HepG2 (cell line): ENCODE results near the gene COBLL1. TPM values are rescaled to one million over a fixed set of nuclear protein-coding genes. Genes with fewer than 3 reads are reported as not detected.

ENCODE experiments used
- FOXP4 ChIP-seq: sonication (generic); formaldehyde crosslinking; IDR thresholded peaks from 2 replicates; pipeline ENCODE4 v1.4.0; 2020; ENCODE audit warnings: missing genetic modification reagents
- KDM5B ChIP-seq: sonication (generic); formaldehyde crosslinking; IDR thresholded peaks from 2 replicates; pipeline ENCODE4 v1.4.0; 2020; ENCODE audit warnings: missing genetic modification reagents, mild to moderate bottlenecking, borderline replicate concordance
- NBN ChIP-seq: fragments of 450-650 bp; conservative IDR thresholded peaks from 2 replicates; pipeline ENCODE4 v1.6.1; 2017
- THAP9 ChIP-seq: sonication (generic); formaldehyde crosslinking; IDR thresholded peaks from 2 replicates; pipeline ENCODE4; 2020; ENCODE audit warnings: missing genetic modification reagents, mild to moderate bottlenecking, borderline replicate concordance
- ZEB1 ChIP-seq: IDR thresholded peaks from 2 replicates; pipeline ENCODE4 v1.6.1; 2012; ENCODE audit warnings: mild to moderate bottlenecking, low read depth, inconsistent platforms; ENCODE audit not compliant: insufficient replicate concordance
- ZMYM3 ChIP-seq: sonication (generic); formaldehyde crosslinking; IDR thresholded peaks from 2 replicates; pipeline ENCODE4 v1.5.1; 2020; ENCODE audit warnings: mild to moderate bottlenecking, missing genetic modification reagents
- ZNF180 ChIP-seq: sonication (generic); formaldehyde crosslinking; IDR thresholded peaks from 2 replicates; pipeline ENCODE4 v1.4.0; 2020; ENCODE audit warnings: low read depth, missing genetic modification reagents, borderline replicate concordance
- ZNF235 ChIP-seq: sonication (generic); formaldehyde crosslinking; IDR thresholded peaks from 2 replicates; pipeline ENCODE4 v1.8.1; 2023; ENCODE audit warnings: mild to moderate bottlenecking, missing genetic modification reagents, borderline replicate concordance
- ZNF263 ChIP-seq: sonication (generic); formaldehyde crosslinking; IDR thresholded peaks from 2 replicates; pipeline ENCODE4 v1.4.0; 2020; ENCODE audit warnings: missing genetic modification reagents
- ZNF292 ChIP-seq: sonication (generic); formaldehyde crosslinking; IDR thresholded peaks from 2 replicates; pipeline ENCODE4 v1.8.1; 2022; ENCODE audit warnings: mild to moderate bottlenecking, low read depth, missing genetic modification reagents, borderline replicate concordance
- ZNF644 ChIP-seq: IDR thresholded peaks from 2 replicates; pipeline ENCODE4 v1.6.1; 2016; ENCODE audit warnings: low read depth
- ZNF652 ChIP-seq: IDR thresholded peaks from 2 replicates; pipeline ENCODE4 v1.6.1; 2016; ENCODE audit warnings: low read depth, borderline replicate concordance
- polyA plus RNA-seq, 8 experiments: library from polyadenylated mRNA; depleted of rRNA in 3 of 8; stranded (reverse) in 7 of 8; unstranded in 1 of 8; fragments of >200 nt; fragmentation: Illumina TruSeq in 4 of 8; extraction: Trizol in 4 of 8; gene quantifications; 2 replicates each; pipeline versions ENCODE4 v1.2.1 to v1.2.3, GENCODE V29; 2011 to 2016; ENCODE audit warnings: low read depth in 4 of 8, missing spikeins in 1 of 8, mixed read lengths in 1 of 8; ENCODE audit not compliant: insufficient read depth in 1 of 8
- total RNA-seq, 5 experiments: library from RNA; depleted of rRNA; stranded (reverse); fragments of >200 nt; fragmentation: Illumina TruSeq; extraction: Trizol; gene quantifications; 2 replicates each; pipeline ENCODE4 v1.2.3, GENCODE V29; 2016; ENCODE audit warnings: low read depth in 1 of 5
- TF ChIP-seq, protein P1 (sequence below): sonication (generic); formaldehyde crosslinking; conservative IDR thresholded peaks from 2 replicates; pipeline ENCODE4 v1.4.0; 2020; ENCODE audit warnings: missing genetic modification reagents
- TF ChIP-seq, protein P2 (sequence below): sonication (generic); formaldehyde crosslinking; IDR thresholded peaks from 2 replicates; pipeline ENCODE4 v1.5.1; 2020; ENCODE audit warnings: mild to moderate bottlenecking, missing genetic modification reagents, moderate library complexity
- TF ChIP-seq, protein P3 (sequence below), 2 experiments: fragments of 450-650 bp in 1 of 2; sonication (generic) in 1 of 2; formaldehyde crosslinking; IDR thresholded peaks; 2 replicates each; pipeline versions ENCODE4 v1.5.0 to v1.8.0; 2020 to 2022; ENCODE audit warnings: mild to moderate bottlenecking in 1 of 2, missing genetic modification reagents in 1 of 2

COBLL1 gene
- total and polyA plus RNA-seq, 2 of the 13 experiments (the other 11 are each of a cell fraction or from before 2014, with no cell fraction given) = 32.6 to 86.8 TPM

DNA sequence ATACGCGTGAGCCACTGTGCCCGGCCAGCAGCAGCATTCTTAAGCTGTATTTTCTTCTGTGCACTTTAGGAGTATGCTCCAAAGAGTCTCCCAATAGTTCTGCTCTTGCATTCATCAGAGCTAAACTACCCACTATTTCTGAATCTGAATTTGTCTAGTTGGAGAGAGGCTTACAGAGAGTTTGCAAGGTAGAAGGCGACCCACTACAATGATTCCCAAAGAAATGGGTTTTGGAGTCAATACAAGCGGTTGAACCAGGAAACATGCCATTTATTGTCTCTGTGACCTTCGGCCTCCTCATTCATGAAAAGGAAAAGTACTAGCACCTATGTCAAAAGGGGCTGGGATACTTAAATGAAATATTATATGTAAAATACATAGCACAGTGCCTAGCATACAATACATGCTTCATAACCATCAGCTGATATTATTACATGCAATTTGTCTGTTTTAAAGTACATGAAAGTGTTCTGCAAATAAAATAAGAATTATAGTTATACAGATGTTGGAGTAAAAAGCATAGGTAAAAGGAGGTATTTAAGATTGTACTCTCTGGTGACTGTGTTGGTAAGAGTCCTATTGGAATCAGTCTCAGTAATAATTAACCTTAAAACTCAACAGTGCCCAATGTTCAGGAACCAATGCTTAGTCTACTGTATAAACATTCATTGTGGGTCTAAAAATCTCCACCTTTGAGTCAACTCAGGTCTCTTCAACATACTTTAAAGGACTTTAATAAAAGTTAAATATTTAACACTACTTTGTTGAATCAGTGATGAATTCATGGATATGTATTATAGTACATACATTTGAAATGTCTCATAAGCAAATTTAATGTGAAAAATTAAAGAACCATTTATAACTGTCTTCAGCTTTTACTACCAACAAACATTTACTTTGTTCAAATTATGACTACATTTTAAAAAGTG lies 130.5 kb downstream of the COBLL1 start (continued):
- peak; percentile 76 for TF ChIP-seq ZEB1
- no peak for TF ChIP-seq ZNF235
- peak; percentile 40; the same call in 1 of the 2 replicates for TF ChIP-seq FOXP4
- TF ChIP-seq ZNF292 = no peak
- TF ChIP-seq ZNF180 = no peak
- TF ChIP-seq, protein P1, sequence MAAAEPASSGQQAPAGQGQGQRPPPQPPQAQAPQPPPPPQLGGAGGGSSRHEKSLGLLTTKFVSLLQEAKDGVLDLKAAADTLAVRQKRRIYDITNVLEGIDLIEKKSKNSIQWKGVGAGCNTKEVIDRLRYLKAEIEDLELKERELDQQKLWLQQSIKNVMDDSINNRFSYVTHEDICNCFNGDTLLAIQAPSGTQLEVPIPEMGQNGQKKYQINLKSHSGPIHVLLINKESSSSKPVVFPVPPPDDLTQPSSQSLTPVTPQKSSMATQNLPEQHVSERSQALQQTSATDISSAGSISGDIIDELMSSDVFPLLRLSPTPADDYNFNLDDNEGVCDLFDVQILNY (CRISPR knock-in tag) = no peak
- TF ChIP-seq ZNF263 (CRISPR knock-in tag) = no peak
- TF ChIP-seq, protein P2, sequence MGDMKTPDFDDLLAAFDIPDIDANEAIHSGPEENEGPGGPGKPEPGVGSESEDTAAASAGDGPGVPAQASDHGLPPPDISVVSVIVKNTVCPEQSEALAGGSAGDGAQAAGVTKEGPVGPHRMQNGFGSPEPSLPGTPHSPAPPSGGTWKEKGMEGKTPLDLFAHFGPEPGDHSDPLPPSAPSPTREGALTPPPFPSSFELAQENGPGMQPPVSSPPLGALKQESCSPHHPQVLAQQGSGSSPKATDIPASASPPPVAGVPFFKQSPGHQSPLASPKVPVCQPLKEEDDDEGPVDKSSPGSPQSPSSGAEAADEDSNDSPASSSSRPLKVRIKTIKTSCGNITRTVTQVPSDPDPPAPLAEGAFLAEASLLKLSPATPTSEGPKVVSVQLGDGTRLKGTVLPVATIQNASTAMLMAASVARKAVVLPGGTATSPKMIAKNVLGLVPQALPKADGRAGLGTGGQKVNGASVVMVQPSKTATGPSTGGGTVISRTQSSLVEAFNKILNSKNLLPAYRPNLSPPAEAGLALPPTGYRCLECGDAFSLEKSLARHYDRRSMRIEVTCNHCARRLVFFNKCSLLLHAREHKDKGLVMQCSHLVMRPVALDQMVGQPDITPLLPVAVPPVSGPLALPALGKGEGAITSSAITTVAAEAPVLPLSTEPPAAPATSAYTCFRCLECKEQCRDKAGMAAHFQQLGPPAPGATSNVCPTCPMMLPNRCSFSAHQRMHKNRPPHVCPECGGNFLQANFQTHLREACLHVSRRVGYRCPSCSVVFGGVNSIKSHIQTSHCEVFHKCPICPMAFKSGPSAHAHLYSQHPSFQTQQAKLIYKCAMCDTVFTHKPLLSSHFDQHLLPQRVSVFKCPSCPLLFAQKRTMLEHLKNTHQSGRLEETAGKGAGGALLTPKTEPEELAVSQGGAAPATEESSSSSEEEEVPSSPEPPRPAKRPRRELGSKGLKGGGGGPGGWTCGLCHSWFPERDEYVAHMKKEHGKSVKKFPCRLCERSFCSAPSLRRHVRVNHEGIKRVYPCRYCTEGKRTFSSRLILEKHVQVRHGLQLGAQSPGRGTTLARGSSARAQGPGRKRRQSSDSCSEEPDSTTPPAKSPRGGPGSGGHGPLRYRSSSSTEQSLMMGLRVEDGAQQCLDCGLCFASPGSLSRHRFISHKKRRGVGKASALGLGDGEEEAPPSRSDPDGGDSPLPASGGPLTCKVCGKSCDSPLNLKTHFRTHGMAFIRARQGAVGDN = peak; percentile 17; the same call in 1 of the 2 replicates
- peak; percentile 94 for TF ChIP-seq ZNF644
- TF ChIP-seq, protein P3, sequence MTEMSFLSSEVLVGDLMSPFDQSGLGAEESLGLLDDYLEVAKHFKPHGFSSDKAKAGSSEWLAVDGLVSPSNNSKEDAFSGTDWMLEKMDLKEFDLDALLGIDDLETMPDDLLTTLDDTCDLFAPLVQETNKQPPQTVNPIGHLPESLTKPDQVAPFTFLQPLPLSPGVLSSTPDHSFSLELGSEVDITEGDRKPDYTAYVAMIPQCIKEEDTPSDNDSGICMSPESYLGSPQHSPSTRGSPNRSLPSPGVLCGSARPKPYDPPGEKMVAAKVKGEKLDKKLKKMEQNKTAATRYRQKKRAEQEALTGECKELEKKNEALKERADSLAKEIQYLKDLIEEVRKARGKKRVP (CRISPR knock-in tag; IDR thresholded peaks at IDR 0.05) = peak in 1 of 2 experiments; percentile 16; a peak in 1 of 4 replicates
- no peak for TF ChIP-seq NBN
- peak; percentile 8; the same call in 1 of the 2 replicates for TF ChIP-seq ZNF652 (CRISPR knock-in tag)
- TF ChIP-seq KDM5B (CRISPR knock-in tag) = no peak
- no peak for TF ChIP-seq THAP9
- peak; percentile 68; the same call in 1 of the 2 replicates for TF ChIP-seq ZMYM3 (CRISPR knock-in tag)
